Activated CD8-positive, alpha-beta T cell treated with anti-CD3 and anti-CD28 coated beads for 36 hours (primary cell): Measurements from ENCODE around the gene KAZN. TPM values are rescaled to one million over a fixed set of nuclear protein-coding genes. Genes with fewer than 3 reads are reported as not detected.

Experiments used
- ATAC-seq: fragments of 200-7000 bp; cut with Tn5 transposase; one replicate; pipeline ENCODE4 v1.10.0; 2021; ENCODE audit warnings: mild to moderate bottlenecking, moderate library complexity
- CTCF ChIA-PET: fragments of 350-600 bp; sonication (Branson Sonifier 250); formaldehyde crosslinking; loops from one replicate; lab custom pipeline; 2021; ENCODE audit warnings: antibody characterized with exemption; lab: Charles Lee
- POLR2A ChIA-PET: fragments of 350-600 bp; sonication (Branson Sonifier 250); formaldehyde crosslinking; loops from one replicate; lab custom pipeline; 2021; ENCODE audit warnings: antibody characterized with exemption; lab: Charles Lee
- DNase-seq: peaks from one replicate; pipeline ENCODE4 v3.0.0-alpha.2; 2020
- H3K27ac Mint-ChIP-seq: one replicate; pipeline ENCODE4 v1.8.0; 2021; ENCODE audit warnings: mild to moderate bottlenecking, mixed read lengths
- H3K27me3 Mint-ChIP-seq: one replicate; pipeline ENCODE4 v1.8.0; 2021; ENCODE audit warnings: mixed read lengths
- H3K36me3 Mint-ChIP-seq: one replicate; pipeline ENCODE4 v1.8.0; 2021; ENCODE audit warnings: low read depth, mixed read lengths
- H3K4me1 Mint-ChIP-seq: one replicate; pipeline ENCODE4 v1.8.0; 2021; ENCODE audit warnings: low read depth, mixed read lengths
- H3K4me3 Mint-ChIP-seq: one replicate; pipeline ENCODE4 v1.8.0; 2021; ENCODE audit warnings: mild to moderate bottlenecking, moderate library complexity, mixed read lengths
- H3K9me3 Mint-ChIP-seq: one replicate; pipeline ENCODE4 v1.8.0; 2021; ENCODE audit warnings: mixed read lengths
- intact Hi-C: fragments of 100-400 bp; cut with micrococcal nuclease; formaldehyde crosslinking; loops from one replicate; pipeline ENCODE4 v1.10.0; 2022
- total RNA-seq, 2 experiments: library from RNA; stranded (reverse); gene quantifications; one replicate each; pipeline ENCODE4 v1.2.3, GENCODE V29; 2021
- TF ChIP-seq, protein P1 (sequence below): fragments of 200-600 bp; IDR thresholded peaks from one replicate; pipeline ENCODE4 v1.8.0; 2022; ENCODE audit warnings: antibody characterized with exemption, mild to moderate bottlenecking

Gene KAZN
- total RNA-seq, 2 experiments from 2014 or later: 1.7 to 1.9 TPM

DNA sequence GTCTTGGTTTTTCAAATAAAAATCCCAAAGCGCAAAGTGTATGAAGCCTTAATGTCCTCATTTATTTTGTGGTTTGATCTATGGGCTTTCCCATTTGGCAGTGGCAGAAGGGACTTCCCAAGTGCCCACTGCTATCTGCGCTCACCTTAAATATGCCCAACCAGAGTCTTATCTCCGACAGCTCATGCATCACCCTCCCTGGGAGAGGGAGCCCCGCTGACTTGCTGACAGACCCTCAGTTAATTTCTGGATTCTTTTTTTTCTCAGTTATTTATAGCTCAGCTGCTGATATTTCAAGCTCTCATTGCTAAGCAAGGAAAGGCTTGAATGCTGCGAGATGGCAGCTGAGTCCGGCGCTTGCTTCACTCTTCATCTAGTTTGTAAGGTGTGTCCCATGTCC lies 19.3 kb downstream of the KAZN start:
- Mint-ChIP-seq H3K27ac (no peak overlapping the region), H3K27me3 (no peaks in the 10 kb centered on the region), H3K4me3 (no peak overlapping the region), H3K36me3 (no peaks in the 10 kb centered on the region), H3K4me1 (no peaks in the 10 kb centered on the region), H3K9me3 (peaks cover 7% of the 10 kb centered on the region)
- DNase-seq (no peak), ATAC-seq (no peak)
- TF ChIP-seq, protein P1, sequence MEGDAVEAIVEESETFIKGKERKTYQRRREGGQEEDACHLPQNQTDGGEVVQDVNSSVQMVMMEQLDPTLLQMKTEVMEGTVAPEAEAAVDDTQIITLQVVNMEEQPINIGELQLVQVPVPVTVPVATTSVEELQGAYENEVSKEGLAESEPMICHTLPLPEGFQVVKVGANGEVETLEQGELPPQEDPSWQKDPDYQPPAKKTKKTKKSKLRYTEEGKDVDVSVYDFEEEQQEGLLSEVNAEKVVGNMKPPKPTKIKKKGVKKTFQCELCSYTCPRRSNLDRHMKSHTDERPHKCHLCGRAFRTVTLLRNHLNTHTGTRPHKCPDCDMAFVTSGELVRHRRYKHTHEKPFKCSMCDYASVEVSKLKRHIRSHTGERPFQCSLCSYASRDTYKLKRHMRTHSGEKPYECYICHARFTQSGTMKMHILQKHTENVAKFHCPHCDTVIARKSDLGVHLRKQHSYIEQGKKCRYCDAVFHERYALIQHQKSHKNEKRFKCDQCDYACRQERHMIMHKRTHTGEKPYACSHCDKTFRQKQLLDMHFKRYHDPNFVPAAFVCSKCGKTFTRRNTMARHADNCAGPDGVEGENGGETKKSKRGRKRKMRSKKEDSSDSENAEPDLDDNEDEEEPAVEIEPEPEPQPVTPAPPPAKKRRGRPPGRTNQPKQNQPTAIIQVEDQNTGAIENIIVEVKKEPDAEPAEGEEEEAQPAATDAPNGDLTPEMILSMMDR: no peak
- ChIA-PET POLR2A (interaction anchor here (0.6 kb wide), 1 partner anchor 511 kb away, joined by 3 read pairs; no protein-coding TSS in a partner anchor), CTCF (no interaction called here)
- intact Hi-C loops: no loop called here

DNA sequence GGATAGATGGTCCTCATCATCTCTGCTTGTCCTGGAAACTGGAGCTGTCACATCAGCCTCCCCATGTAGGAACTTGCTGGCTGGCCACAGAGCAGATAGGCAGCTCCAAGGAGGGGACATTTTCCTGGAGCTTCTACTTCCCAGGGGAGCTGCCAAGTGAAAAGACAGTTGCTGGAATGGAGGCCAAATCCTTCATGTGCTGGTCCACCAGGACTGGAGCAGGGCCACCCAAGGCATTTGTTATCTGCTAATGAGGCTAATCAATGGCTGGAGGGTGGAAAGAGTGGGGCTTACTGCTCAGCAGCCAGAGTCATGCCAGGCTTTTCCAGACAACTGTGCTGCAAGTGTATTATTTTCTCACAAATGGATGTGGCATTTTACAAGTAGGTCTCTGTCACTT lies 22.5 kb downstream of the KAZN start:
- H3K9me3 Mint-ChIP-seq: peaks cover 12% of the 10 kb centered on the region
- POLR2A ChIA-PET: no interaction called here
- DNase-seq (no peak), ATAC-seq (no peak)
- H3K27me3 Mint-ChIP-seq: no peaks in the 10 kb centered on the region
- TF ChIP-seq, protein P1: no peak
- no peak overlapping the region for H3K4me3 Mint-ChIP-seq
- H3K27ac Mint-ChIP-seq: no peak overlapping the region
- CTCF ChIA-PET: no interaction called here
- no peaks in the 10 kb centered on the region for H3K4me1 Mint-ChIP-seq
- no peaks in the 10 kb centered on the region for H3K36me3 Mint-ChIP-seq
- intact Hi-C loops: no loop called here

DNA sequence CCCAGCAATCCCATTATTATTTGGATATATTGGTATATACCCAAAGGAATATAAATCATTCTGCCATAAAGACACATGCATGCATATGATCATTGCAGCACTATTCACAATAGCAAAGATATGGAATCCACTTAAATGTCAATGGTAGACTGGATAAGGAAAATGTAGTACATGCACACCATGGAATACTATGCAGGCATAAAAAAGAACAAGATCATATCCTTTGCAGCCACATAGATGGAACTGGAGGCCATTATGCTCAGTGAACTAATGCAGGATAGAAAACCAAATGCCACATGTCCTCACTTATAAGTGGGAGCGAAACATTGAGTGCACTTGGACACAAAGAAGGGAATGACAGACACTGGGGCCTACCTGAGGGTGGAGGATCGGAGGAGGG lies 24.6 kb downstream of the KAZN start:
- H3K27ac Mint-ChIP-seq: no peak overlapping the region
- H3K36me3 Mint-ChIP-seq: no peaks in the 10 kb centered on the region
- H3K4me1 Mint-ChIP-seq: no peaks in the 10 kb centered on the region
- CTCF ChIA-PET: no interaction called here
- no peaks in the 10 kb centered on the region for H3K27me3 Mint-ChIP-seq
- TF ChIP-seq, protein P1: no peak
- DNase-seq: no peak
- POLR2A ChIA-PET: no interaction called here
- no peak for ATAC-seq
- intact Hi-C loops: no loop called here
- peaks cover 10% of the 10 kb centered on the region for H3K9me3 Mint-ChIP-seq
- no peak overlapping the region for H3K4me3 Mint-ChIP-seq

GRCh38 chr1:14624941-14625340 lies 26.5 kb downstream of the KAZN start:
- CTCF ChIA-PET: no interaction called here
- POLR2A ChIA-PET: no interaction called here
- Mint-ChIP-seq H3K4me3 (no peak overlapping the region), H3K9me3 (peaks cover 7% of the 10 kb centered on the region), H3K4me1 (no peaks in the 10 kb centered on the region), H3K27ac (no peak overlapping the region), H3K36me3 (no peaks in the 10 kb centered on the region), H3K27me3 (no peaks in the 10 kb centered on the region)
- intact Hi-C loops: no loop called here
- DNase-seq (no peak), ATAC-seq (no peak)
- TF ChIP-seq, protein P1: no peak

DNA sequence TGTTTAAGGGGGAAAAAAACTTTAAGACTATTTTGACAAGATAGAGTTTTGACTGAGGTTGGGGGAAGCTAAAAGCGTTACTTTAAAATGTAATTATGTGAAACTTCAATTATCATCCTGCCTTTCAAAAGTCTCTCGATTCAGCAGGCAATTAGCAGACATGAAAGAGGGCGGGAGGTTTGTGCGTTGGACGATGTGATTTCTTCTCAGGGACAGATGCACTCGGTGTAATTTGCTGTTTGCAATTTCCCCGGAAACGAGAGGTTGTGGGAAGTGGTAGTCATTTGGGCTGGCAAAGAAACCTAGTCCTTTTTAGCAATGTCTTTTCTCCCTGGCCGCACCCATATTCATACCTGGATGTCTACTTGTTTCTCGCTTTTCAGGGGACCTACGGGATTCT lies 27.1 kb downstream of the KAZN start:
- intact Hi-C loops: no loop called here
- Mint-ChIP-seq H3K27ac (no peak overlapping the region), H3K9me3 (peaks cover 7% of the 10 kb centered on the region), H3K27me3 (no peaks in the 10 kb centered on the region), H3K4me1 (no peaks in the 10 kb centered on the region), H3K4me3 (no peak overlapping the region), H3K36me3 (no peaks in the 10 kb centered on the region)
- DNase-seq (no peak), ATAC-seq (no peak)
- TF ChIP-seq, protein P1: no peak
- POLR2A ChIA-PET: no interaction called here
- CTCF ChIA-PET: no interaction called here
